ENCODE measurements around the gene KCNQ4.

DNA sequence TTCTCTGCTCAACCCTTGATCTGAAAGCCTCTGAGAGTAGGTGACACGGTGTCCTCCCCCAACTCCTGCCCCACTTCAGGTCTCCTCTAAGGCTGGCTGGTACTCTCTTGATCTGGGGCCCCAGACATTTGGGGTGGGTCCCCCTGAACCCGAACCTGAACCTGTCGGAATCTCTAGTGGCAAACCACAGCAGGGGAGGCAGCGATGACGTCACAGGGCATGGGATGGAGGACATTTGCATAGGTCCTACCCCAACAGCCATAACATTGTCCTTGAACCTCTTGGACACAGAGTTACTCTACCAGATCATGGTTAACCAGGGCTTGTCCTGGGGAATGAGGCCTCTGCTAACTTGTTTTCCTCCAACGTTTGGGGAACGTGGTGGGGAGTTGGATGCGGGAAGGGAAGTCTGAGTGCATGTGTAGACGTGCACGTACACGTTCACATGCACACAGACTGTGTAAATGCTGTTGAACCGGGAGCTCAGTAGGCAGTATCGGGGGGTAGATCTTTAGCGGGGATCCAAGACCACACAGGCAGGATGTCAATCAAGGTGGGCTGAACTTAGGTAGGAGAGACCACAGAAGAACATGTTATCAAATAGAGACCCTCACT, 46.2 kb downstream of the KCNQ4 start:
- no peak for TF ChIP-seq POLR2A (IDR thresholded peaks at IDR 0.05; ENCODE audit: low read length)
- no peak for TF ChIP-seq GATA1 (IDR thresholded peaks at IDR 0.05; ENCODE audit: low read depth, low read length)
